AG10803 (cell line): ENCODE measurements around the gene TAF8.

ENCODE experiments used
- DNase-seq: peaks from one replicate; pipeline ENCODE4 v3.0.0; 2010; ENCODE audit warnings: low read depth
- H3K4me3 ChIP-seq: 2 replicates; pipeline ENCODE4 v1.5.1; 2011; ENCODE audit warnings: mild to moderate bottlenecking, low read length, control low read depth
- CTCF ChIP-seq: conservative IDR thresholded peaks from 2 replicates; pipeline ENCODE4 v1.5.1; 2011; ENCODE audit warnings: mild to moderate bottlenecking, low read length, control low read depth, inconsistent platforms

Gene TAF8

GRCh38 chr6:42041481-42042053, 8.8 kb upstream of the TAF8 start:
- no peak for DNase-seq
- TF ChIP-seq CTCF, result no peak
- H3K4me3 ChIP-seq, result no peak overlapping the region

- no peak overlapping the region for H3K4me3 ChIP-seq
- DNase-seq, result no peak
- no peak for TF ChIP-seq CTCF
Observed at GRCh38 chr6:42042108-42042507, 8.2 kb upstream of the TAF8 start.

GRCh38 chr6:42043787-42044475, 6.4 kb upstream of the TAF8 start:
- peak; percentile 70 for DNase-seq
- peak; percentile 99 for TF ChIP-seq CTCF
- H3K4me3 ChIP-seq, result no peak overlapping the region

- no peak overlapping the region for H3K4me3 ChIP-seq
- peak; percentile 21 for DNase-seq
- no peak for TF ChIP-seq CTCF
Observed at GRCh38 chr6:42045538-42046460, 4.5 kb upstream of the TAF8 start.

- H3K4me3 ChIP-seq, result no peak overlapping the region
- no peak for TF ChIP-seq CTCF
- DNase-seq, result peak; percentile 16
Observed at GRCh38 chr6:42046464-42047212, 3.7 kb upstream of the TAF8 start.

GRCh38 chr6:42047213-42047590, 3.1 kb upstream of the TAF8 start:
- TF ChIP-seq CTCF, result no peak
- H3K4me3 ChIP-seq, result no peak overlapping the region
- no peak for DNase-seq
